Measurements from ENCODE around the gene ZNF664.

GRCh38 chr12:123997033-123997822 lies 24.2 kb downstream of the ZNF664 start:
- no peak for TF ChIP-seq CTCF (conservative IDR thresholded peaks at IDR 0.05)
- TF ChIP-seq ZFX (IDR thresholded peaks at IDR 0.05): no peak

Measured in C4-2B (cell line).